Immature natural killer cell (primary cell): ENCODE measurements around the gene DNM1. TPM values are rescaled to one million over a fixed set of nuclear protein-coding genes. Genes with fewer than 3 reads are reported as not detected.
"Not testable (repeated sequence)": the region's sequence is repeated elsewhere in the genome, so short reads cannot be mapped to it uniquely, and the experiment has no call there.

Source experiments
- DNase-seq, 3 donors: peaks; one replicate each; pipeline ENCODE4 v3.0.0; 2022; ENCODE audit warnings: mixed read lengths in 1 of 3
- H3K27ac Mint-ChIP-seq, 6 donors: one replicate each; pipeline ENCODE4 v1.8.0; 2020; ENCODE audit warnings: mixed read lengths in 6 of 6, mild to moderate bottlenecking in 5 of 6, inconsistent platforms in 4 of 6, moderate library complexity in 3 of 6
- H3K27me3 Mint-ChIP-seq, 3 donors: one replicate each; pipeline ENCODE4 v1.8.0; 2020 to 2021; ENCODE audit warnings: low read depth in 3 of 3, mild to moderate bottlenecking in 3 of 3, mixed read lengths in 3 of 3, moderate library complexity in 3 of 3, inconsistent platforms in 1 of 3
- H3K36me3 Mint-ChIP-seq, 3 donors: one replicate each; pipeline ENCODE4 v1.8.0; 2020; ENCODE audit warnings: mixed read lengths in 3 of 3, inconsistent platforms in 2 of 3, mild to moderate bottlenecking in 2 of 3
- H3K4me1 Mint-ChIP-seq, 2 donors: one replicate each; pipeline ENCODE4 v1.8.0; 2020; ENCODE audit warnings: inconsistent platforms in 2 of 2, mild to moderate bottlenecking in 2 of 2, mixed read lengths in 2 of 2, moderate library complexity in 1 of 2
- H3K4me3 Mint-ChIP-seq, 5 donors: one replicate each; pipeline ENCODE4 v1.8.0; 2020; ENCODE audit warnings: mild to moderate bottlenecking in 5 of 5, mixed read lengths in 5 of 5, inconsistent platforms in 3 of 5, moderate library complexity in 3 of 5
- H3K9me3 Mint-ChIP-seq, 6 donors: one replicate each; pipeline ENCODE4 v1.8.0; 2020; ENCODE audit warnings: mild to moderate bottlenecking in 6 of 6, mixed read lengths in 6 of 6, inconsistent platforms in 4 of 6, moderate library complexity in 3 of 6
- polyA plus RNA-seq, 3 donors: library from polyadenylated mRNA; unstranded; fragments of 300-500 nt; fragmentation: Illumina TruSeq; gene quantifications; one replicate each; pipeline ENCODE4 v1.2.3, GENCODE V29; 2021

Gene DNM1
- polyA plus RNA-seq, 3 donors from 2014 or later: 0.32 to 0.47 TPM; not detected in 1

- peak overlapping the region in 2 of 5 donors; percentile 30 to 46 for H3K4me3 Mint-ChIP-seq
- H3K27ac Mint-ChIP-seq: peak overlapping the region in 1 of 6 donors; percentile 31
- not testable (repeated sequence) for H3K36me3 Mint-ChIP-seq, H3K9me3 Mint-ChIP-seq, DNase-seq
- H3K27me3 Mint-ChIP-seq: peaks cover 9 to 13% (median 12%) of the 10 kb centered on the region in 3 donors
- peaks cover 30 to 31% of the 10 kb centered on the region in 2 donors for H3K4me1 Mint-ChIP-seq
These were observed 76.2 kb downstream of the DNM1 start for GRCh38 chr9:128279088-128280073.

GRCh38 chr9:128280084-128280622 lies 77.0 kb downstream of the DNM1 start:
- Mint-ChIP-seq H3K27ac (peak overlapping the region in 1 of 6 donors; percentile 57), H3K27me3 (peaks cover 9 to 13% (median 12%) of the 10 kb centered on the region in 3 donors), H3K4me3 (no peak overlapping the region), H3K9me3 (peaks cover 0 to 1% (median 0%) of the 10 kb centered on the region in 6 donors), H3K4me1 (peaks cover 22 to 23% of the 10 kb centered on the region in 2 donors), H3K36me3 (no peaks in the 10 kb centered on the region)
- no peak for DNase-seq

- Mint-ChIP-seq H3K27me3 (peaks cover 0 to 2% (median 0%) of the 10 kb centered on the region in 3 donors), H3K9me3 (no peaks in the 10 kb centered on the region), H3K4me1 (peaks cover 5 to 6% of the 10 kb centered on the region in 2 donors), H3K4me3 (no peak overlapping the region), H3K27ac (no peak overlapping the region), H3K36me3 (peaks cover 0 to 7% (median 0%) of the 10 kb centered on the region in 3 donors)
- no peak for DNase-seq
These were observed 79.3 kb downstream of the DNM1 start for GRCh38 chr9:128282500-128282899.

- DNase-seq: no peak
- H3K4me3 Mint-ChIP-seq: no peak overlapping the region
- no peaks in the 10 kb centered on the region for H3K9me3 Mint-ChIP-seq
- peaks cover 0 to under 1% of the 10 kb centered on the region in 2 donors for H3K4me1 Mint-ChIP-seq
- no peak overlapping the region for H3K27ac Mint-ChIP-seq
- H3K27me3 Mint-ChIP-seq: peaks cover 0 to 2% (median 0%) of the 10 kb centered on the region in 3 donors
- H3K36me3 Mint-ChIP-seq: peaks cover 0 to 20% (median 4%) of the 10 kb centered on the region in 3 donors
These were observed 82.0 kb downstream of the DNM1 start for GRCh38 chr9:128285033-128285784.

GRCh38 chr9:128286440-128286839 lies 83.3 kb downstream of the DNM1 start:
- H3K9me3 Mint-ChIP-seq: no peaks in the 10 kb centered on the region
- no peak overlapping the region for H3K27ac Mint-ChIP-seq
- no peaks in the 10 kb centered on the region for H3K4me1 Mint-ChIP-seq
- no peak overlapping the region for H3K4me3 Mint-ChIP-seq
- peaks cover 0 to 2% (median 0%) of the 10 kb centered on the region in 3 donors for H3K27me3 Mint-ChIP-seq
- H3K36me3 Mint-ChIP-seq: peaks cover 0 to 20% (median 4%) of the 10 kb centered on the region in 3 donors
- no peak for DNase-seq

GRCh38 chr9:128288273-128289004 lies 85.3 kb downstream of the DNM1 start:
- DNase-seq: no peak
- H3K27ac Mint-ChIP-seq: no peak overlapping the region
- H3K4me3 Mint-ChIP-seq: no peak overlapping the region
- H3K36me3 Mint-ChIP-seq: peaks cover 0 to 20% (median 4%) of the 10 kb centered on the region in 3 donors
- peaks cover 0 to 2% (median 0%) of the 10 kb centered on the region in 3 donors for H3K27me3 Mint-ChIP-seq
- H3K9me3 Mint-ChIP-seq: no peaks in the 10 kb centered on the region
- no peaks in the 10 kb centered on the region for H3K4me1 Mint-ChIP-seq

GRCh38 chr9:128292009-128292408 lies 88.8 kb downstream of the DNM1 start:
- no peak overlapping the region for H3K27ac Mint-ChIP-seq
- no peaks in the 10 kb centered on the region for H3K27me3 Mint-ChIP-seq
- DNase-seq: no peak
- H3K36me3 Mint-ChIP-seq: peaks cover 4 to 12% (median 4%) of the 10 kb centered on the region in 3 donors
- no peak overlapping the region for H3K4me3 Mint-ChIP-seq
- H3K9me3 Mint-ChIP-seq: no peaks in the 10 kb centered on the region
- H3K4me1 Mint-ChIP-seq: peaks cover 7 to 11% of the 10 kb centered on the region in 2 donors

- H3K36me3 Mint-ChIP-seq: peaks cover 4 to 8% (median 4%) of the 10 kb centered on the region in 3 donors
- H3K4me1 Mint-ChIP-seq: peaks cover 7 to 11% of the 10 kb centered on the region in 2 donors
- no peaks in the 10 kb centered on the region for H3K9me3 Mint-ChIP-seq
- H3K27me3 Mint-ChIP-seq: no peaks in the 10 kb centered on the region
- no peak for DNase-seq
- no peak overlapping the region for H3K27ac Mint-ChIP-seq
- H3K4me3 Mint-ChIP-seq: no peak overlapping the region
These were observed 89.9 kb downstream of the DNM1 start for GRCh38 chr9:128293091-128293490.

- H3K4me3 Mint-ChIP-seq: no peak overlapping the region
- peaks cover 0 to 4% (median under 1%) of the 10 kb centered on the region in 3 donors for H3K36me3 Mint-ChIP-seq
- H3K27me3 Mint-ChIP-seq: no peaks in the 10 kb centered on the region
- peaks cover 7 to 11% of the 10 kb centered on the region in 2 donors for H3K4me1 Mint-ChIP-seq
- H3K9me3 Mint-ChIP-seq: no peaks in the 10 kb centered on the region
- DNase-seq: no peak
- no peak overlapping the region for H3K27ac Mint-ChIP-seq
These were observed 91.0 kb downstream of the DNM1 start for GRCh38 chr9:128294142-128294541.

- no peaks in the 10 kb centered on the region for H3K27me3 Mint-ChIP-seq
- H3K4me1 Mint-ChIP-seq: peaks cover 7 to 11% of the 10 kb centered on the region in 2 donors
- DNase-seq: no peak
- H3K36me3 Mint-ChIP-seq: peaks cover 0 to 4% (median 0%) of the 10 kb centered on the region in 3 donors
- H3K9me3 Mint-ChIP-seq: no peaks in the 10 kb centered on the region
- H3K27ac Mint-ChIP-seq: no peak overlapping the region
- no peak overlapping the region for H3K4me3 Mint-ChIP-seq
These were observed 93.4 kb downstream of the DNM1 start for GRCh38 chr9:128296340-128297220.

- Mint-ChIP-seq H3K9me3 (no peaks in the 10 kb centered on the region), H3K4me3 (no peak overlapping the region), H3K36me3 (peaks cover 0 to 4% (median 0%) of the 10 kb centered on the region in 3 donors), H3K4me1 (peaks cover 7 to 11% of the 10 kb centered on the region in 2 donors), H3K27me3 (no peaks in the 10 kb centered on the region), H3K27ac (no peak overlapping the region)
- DNase-seq: no peak
These were observed 94.1 kb downstream of the DNM1 start for GRCh38 chr9:128297221-128297773.
